Hippocampal formation (tissue), 2 donors: ENCODE results near the gene SETD1B.

ENCODE experiments used
- DNase-seq, 2 donors: peaks; one replicate each; lab custom pipeline; 2025; lab: John Stamatoyannopoulos, UW

SETD1B gene

DNA sequence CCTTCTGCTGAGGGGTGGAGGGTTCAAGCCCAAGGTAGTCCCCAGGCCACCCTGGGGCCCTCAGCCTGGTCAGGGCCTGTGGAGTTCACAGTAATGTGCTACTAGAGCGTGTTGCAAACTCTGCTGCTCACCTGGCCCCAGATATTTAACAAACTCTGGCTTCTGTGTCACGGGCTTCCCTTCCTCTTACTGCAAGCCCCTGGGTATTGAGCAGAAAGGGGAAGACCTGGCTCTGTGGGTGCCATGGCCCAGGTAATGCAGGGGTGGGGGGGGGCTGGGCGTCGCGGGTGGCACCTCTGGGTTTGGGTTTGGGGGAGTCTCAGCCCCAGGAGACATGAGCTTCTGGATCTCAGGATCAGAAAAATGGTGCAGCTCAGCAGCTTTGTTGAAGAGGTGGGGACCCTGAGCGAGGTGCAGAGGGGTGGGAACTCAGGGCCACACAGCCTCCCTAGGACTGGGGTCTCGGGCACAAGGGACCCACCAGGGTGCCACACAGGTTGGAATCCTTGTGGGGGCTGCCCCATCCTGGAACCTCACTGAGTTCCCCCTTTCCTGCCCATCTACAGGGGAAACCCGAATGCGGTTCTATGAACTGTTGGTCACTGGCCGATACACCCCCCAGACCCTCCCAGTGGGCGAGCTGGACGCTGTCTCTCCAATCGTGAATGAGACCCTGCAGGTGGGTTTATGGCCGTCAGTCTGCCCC lies 4.0 kb downstream of the SETD1B start:
- no peak for DNase-seq

DNA sequence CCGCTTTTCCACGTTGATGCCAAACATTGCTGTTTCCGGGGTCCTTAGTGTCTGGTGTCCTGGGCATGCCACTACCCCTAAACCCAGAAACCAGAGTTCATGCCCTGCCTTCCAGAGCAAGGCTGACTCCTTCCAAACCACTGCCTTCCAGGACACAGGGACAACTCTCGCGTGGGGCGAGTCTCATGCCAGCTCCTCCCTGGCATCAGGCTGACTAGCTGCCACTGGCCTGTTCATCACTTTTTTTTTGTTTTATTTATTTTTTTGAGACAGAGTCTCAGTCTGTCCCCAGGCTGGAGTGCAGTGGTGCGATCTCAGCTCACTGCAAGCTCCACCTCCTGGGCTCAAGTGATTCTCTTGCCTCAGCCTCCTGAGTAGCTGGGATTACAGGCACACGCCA lies 4.8 kb downstream of the SETD1B start:
- DNase-seq, result no peak

DNA sequence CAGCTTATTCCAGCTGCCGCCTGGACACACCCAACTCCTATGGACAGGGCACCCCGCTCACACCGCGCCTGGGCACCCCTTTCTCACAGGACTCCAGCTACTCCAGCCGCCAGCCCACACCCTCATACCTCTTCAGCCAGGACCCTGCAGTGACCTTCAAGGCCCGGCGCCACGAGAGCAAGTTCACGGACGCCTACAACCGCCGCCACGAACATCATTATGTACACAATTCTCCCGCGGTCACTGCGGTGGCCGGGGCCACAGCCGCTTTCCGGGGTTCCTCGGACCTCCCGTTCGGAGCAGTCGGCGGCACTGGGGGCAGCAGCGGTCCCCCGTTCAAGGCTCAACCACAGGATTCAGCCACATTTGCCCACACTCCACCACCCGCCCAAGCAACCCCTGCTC lies 5.9 kb downstream of the SETD1B start:
- no peak for DNase-seq

DNA sequence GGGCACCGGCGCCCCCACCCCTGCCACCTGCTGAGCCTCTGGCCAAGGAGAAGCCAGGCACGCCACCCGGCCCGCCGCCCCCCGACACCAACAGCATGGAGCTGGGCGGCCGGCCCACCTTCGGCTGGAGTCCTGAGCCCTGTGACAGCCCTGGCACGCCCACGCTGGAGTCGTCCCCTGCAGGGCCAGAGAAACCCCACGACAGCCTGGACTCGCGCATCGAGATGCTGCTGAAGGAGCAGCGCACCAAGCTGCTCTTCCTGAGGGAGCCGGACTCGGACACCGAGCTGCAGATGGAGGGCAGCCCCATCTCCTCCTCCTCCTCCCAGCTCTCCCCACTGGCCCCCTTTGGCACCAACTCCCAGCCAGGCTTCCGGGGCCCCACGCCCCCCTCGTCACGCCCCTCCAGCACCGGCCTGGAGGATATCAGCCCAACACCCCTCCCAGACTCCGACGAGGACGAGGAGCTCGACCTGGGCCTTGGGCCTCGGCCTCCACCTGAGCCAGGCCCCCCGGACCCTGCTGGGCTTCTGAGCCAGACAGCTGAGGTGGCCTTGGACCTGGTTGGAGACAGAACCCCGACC lies 6.5 kb downstream of the SETD1B start:
- no peak for DNase-seq

DNA sequence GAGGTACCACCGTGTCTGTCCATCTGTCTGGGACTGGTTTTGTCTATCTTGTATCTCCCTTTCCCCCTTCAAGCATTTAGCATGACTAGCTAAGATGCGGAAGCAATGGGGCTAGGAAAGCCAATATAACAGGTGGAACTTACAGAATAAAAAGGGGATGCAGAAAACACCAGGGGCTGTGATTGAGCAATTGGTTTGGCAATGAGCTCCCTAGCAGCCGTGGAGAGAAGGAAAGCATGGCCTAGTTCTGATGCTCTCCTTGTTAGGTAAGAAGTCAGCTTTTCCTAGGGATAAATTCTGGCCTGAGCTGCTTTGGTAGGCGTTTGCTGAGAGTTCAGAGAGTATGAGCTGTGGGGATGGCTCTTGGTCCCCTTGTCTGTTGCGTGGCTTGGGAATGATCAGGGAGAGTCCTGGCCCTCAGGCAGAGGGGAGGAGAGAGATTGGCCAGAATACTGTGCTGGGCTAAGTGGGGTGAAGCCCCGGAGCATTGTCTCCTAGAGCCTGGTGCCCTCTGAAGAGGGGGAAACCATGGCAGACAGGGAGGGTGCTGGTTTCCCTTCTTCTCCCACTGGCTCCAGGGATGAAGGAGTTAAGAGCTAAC lies 7.1 kb downstream of the SETD1B start:
- no peak for DNase-seq

DNA sequence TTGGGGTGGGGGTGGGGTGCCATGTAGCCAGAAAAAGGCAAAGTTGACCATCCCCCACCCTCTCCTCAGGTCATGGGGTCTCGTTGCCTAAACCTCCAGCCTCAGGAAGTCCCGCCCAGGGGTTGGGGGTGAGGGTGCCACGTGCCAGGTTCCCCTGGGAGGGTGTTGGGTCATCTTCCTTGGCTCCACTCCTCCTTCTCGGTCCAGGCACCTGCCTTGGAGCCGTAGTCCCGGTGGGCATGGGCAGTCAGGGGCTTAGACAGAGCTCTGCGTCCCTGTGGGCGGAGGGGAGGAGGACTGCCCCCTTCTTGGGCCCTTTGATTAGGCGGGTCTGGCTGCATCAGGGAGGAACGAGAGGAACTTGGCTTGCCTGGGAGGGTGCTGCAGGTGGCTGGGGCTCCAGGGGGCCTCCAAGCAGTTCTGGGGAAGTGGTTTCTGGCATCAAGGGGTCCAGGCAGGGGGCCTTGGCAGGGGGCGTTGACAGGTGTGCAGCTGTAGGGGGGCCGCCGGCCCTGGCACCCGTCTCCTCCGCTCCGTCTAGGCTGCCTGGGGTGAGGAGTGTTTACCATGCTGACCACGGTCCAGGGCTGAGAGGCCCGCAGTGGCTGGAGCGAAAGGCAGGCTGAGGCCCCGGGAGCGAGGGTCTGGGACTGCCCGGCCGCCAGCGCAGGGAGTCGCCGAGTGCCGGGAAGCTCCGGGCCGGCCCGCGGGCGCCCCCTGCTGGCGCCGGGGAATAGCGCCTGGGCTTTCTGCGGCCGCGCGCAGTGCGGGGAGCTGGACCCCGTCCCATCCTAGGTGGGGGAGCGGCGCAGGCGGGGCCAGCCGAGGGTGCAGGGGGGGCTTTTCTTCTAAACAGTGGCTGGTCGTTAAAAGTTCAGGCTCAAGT lies 7.9 kb downstream of the SETD1B start:
- DNase-seq, result peak in 1 of 2 donors; percentile 39

DNA sequence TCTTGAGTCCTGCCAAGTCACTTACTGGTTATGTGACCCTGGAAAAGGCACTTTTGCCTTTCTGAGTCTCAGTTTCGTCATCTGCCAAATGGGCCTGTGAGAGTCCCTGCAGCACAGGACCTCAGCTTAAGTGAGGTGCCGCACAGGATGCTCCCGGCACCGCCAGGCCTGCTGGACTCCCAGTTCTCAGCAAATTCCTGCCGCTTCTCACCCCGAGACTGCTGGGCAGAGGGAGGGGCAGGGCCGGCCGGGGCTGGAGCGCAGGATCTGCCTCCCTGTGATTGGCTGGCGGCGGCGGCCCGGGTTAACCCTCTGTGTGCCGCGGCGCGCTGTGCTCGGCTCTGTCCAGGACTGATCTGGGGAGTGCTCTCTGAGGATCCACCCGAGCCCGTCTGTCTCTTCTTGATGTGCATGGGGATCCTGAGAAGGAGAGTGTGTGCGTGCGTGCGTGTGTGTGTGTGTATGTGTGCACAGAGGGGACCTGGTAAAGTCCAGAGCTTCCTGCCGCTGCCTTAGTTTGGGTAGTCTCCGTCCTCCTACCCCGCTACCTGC lies 8.6 kb downstream of the SETD1B start:
- DNase-seq, result peak in 1 of 2 donors; percentile 34

DNA sequence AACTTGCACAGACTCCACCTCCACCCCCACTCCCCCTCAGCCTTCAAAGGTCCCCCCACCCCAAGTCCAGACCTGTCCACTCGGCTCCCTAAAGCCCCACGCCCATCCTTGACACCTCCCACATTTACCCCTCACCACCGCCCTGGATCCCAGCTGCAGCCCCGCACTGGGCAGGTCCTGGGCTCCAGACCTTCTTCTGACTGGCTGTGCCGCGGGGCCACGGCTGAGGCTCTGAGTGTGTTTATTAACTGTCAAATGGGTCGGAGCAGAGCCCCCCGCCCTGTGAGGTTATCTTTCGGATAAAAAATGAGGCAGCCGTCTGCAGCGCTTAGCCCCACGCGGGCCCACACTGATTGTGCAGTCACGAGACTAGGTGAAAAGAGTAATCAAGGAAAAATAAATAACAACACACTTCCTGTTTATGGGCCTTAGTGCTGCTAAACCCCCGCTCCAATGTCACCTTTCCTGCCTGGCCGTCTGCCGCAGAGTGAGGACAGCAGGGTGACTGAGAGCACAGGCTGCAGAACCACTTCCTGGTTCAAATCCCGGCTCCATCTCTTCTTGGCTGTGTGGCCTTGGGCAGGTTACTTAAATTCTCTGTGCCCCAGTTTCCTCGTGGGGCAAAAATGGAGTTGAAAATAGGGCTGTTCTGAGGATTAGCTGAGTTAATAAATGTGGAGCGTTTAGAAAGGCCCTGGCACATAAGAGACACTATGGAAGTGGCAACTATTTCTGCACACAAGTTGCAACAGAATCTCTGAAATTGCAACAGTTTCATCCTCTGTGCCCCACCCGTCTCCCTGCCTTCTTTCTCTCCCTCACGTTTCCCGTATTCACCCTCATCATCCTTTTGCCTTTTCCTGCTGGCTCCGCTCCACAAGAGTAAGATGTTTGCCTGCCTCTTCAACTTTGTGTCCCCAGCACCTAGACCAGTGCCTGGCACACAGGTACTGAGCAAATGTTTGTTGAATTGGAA lies 9.4 kb downstream of the SETD1B start:
- DNase-seq, result no peak

DNA sequence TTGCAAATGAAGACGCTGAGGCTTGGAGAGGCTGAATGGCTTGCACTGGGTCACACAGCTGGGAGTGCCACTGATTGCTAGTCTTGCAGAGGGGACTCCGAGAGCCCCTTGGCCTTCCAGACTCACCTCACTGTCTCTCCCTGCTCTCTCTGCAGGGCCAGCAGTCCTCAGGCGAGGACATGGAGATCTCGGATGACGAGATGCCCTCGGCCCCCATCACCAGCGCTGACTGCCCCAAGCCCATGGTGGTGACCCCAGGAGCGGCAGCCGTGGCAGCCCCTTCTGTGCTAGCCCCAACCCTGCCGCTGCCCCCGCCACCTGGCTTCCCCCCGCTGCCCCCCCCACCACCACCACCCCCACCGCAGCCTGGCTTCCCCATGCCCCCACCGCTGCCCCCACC lies 10.1 kb downstream of the SETD1B start:
- DNase-seq, result no peak

DNA sequence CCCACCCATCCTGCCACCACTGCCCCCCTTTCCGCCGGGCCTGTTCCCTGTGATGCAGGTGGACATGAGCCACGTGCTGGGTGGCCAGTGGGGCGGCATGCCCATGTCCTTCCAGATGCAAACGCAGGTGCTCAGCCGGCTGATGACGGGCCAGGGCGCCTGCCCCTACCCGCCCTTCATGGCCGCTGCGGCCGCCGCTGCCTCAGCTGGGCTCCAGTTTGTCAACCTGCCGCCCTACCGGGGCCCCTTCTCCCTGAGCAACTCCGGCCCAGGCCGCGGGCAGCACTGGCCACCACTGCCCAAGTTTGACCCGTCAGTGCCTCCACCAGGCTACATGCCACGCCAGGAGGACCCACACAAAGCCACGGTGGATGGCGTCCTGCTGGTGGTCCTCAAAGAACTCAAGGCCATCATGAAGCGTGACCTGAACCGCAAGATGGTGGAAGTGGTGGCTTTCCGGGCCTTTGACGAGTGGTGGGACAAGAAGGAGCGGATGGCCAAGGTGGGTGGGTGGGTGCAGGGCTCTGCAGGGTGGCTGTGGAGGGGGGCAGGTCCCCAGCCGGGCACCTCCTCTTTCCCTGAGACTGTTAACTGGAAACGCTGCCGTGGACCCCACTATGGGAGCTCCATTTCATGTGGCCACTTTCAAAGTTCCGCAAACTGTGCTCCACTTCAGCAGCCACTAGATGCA lies 10.8 kb downstream of the SETD1B start:
- DNase-seq, result no peak

DNA sequence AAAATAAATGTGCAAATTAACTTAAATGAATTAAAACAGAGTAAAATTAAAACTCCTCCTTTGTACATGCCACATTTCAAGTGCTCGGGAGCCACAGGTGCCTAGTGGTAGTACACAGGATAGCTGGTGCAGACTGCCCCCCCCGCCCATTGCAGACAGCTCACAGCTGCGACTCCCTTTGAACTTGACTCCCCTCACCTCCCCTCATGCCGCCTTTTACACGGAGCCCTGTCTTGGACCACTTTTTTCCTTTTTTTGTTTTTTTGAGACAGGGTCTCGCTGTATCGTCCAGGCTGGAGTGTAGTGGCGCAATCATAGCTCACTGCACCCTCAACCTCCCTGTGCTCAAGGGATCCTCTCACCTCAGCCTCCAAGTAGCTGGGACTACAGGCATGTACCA lies 11.5 kb downstream of the SETD1B start:
- no peak for DNase-seq

DNA sequence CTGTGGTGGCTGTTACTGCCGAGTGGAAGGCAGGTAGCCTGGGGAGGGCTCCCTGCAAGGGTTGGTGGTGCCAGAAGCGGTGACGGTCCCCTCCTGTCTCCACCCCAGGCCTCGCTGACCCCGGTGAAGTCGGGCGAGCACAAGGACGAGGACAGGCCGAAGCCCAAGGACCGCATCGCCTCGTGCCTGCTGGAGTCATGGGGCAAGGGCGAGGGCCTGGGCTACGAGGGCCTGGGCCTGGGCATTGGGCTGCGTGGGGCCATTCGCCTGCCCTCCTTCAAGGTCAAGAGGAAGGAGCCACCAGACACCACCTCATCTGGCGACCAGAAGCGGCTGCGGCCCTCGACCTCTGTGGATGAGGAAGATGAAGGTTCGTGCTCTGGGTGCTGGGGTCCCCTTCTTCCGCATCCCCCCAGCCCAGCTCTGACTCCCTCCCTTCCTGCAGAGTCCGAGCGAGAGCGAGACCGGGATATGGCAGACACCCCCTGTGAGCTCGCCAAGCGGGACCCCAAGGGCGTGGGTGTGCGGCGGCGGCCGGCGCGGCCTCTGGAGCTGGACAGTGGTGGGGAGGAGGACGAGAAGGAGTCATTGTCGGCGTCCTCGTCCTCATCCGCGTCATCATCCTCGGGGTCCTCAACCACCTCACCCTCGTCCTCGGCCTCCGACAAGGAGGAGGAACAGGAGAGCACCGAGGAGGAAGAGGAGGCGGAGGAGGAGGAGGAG lies 13.3 kb downstream of the SETD1B start:
- DNase-seq, result no peak

DNA sequence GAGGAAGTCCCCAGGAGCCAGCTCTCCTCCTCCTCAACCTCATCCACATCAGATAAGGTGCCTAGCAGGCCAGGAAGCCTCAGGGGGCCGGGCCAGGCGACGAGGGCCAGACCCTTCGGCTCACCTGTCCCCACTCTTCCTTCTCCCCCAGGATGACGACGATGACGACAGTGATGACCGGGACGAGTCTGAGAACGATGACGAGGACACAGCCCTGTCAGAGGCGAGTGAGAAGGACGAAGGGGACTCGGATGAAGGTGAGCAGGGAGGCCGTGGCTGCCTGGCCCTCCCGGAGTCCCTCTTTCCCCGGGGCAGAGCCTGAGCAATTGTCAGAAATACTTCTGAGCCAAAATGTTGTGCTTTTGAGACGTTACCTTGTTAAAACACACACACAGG lies 13.8 kb downstream of the SETD1B start:
- DNase-seq, result no peak

DNA sequence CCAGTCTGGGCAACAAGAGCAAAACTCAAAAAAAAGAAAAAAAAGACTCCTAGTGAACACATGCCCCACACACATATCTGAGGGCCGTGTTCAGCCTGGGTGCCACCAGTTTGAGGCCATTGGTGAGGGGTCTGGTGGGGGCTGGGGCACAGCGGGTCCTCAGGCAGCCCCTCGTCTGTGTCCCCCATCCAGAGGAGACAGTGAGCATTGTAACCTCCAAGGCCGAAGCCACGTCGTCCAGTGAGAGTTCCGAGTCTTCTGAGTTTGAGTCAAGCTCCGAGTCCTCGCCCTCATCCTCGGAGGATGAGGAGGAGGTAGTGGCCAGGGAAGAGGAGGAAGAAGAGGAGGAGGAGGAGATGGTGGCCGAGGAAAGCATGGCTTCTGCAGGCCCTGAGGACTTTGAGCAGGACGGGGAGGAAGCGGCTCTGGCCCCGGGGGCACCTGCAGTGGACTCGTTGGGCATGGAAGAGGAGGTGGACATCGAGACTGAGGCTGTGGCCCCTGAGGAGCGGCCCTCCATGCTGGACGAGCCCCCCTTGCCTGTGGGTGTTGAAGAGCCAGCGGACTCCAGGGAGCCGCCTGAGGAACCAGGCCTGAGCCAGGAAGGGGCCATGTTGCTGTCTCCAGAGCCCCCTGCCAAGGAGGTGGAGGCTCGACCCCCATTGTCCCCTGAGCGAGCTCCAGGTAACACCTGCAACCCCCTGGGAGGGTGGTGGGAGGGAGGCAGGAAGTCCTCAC lies 15.6 kb downstream of the SETD1B start:
- no peak for DNase-seq

DNA sequence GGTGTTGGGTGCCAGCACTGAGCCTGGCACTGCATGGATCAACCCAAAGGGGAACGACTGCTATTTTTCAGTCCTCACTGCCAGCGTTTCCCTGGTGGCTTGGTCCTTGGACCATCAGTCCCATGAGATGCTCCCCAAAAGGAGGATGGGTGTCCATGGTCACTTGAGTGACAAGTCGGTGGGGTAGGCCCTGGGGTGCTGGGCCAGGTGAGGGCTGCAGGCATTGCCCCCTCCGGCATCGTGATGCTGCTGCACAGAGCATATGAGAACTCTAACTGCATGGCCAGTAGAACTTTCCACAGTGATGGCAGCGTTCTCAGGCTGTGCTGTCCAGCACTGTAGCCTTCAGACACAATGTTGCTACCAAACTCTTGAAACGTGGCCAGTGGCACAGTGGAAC lies 16.2 kb downstream of the SETD1B start:
- no peak for DNase-seq

DNA sequence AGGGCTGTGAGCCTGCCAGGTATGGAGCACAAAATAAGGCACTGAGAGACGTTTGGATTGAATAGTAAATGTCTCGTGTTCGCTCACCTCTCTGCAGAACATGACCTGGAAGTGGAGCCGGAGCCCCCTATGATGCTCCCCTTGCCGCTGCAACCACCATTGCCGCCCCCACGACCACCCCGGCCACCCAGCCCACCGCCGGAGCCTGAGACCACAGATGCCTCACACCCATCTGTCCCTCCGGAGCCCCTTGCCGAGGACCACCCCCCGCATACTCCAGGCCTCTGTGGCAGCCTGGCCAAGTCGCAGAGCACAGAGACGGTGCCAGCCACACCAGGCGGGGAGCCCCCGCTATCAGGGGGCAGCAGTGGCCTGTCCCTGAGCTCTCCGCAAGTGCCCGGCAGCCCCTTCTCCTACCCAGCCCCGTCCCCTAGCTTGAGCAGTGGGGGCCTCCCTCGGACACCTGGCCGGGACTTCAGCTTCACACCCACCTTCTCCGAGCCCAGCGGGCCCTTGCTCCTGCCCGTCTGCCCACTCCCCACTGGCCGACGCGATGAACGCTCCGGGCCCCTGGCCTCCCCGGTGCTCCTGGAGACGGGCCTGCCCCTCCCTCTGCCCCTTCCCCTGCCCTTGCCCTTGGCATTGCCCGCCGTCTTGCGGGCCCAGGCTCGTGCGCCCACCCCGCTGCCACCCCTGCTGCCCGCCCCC lies 18.7 kb downstream of the SETD1B start:
- DNase-seq, result no peak

DNA sequence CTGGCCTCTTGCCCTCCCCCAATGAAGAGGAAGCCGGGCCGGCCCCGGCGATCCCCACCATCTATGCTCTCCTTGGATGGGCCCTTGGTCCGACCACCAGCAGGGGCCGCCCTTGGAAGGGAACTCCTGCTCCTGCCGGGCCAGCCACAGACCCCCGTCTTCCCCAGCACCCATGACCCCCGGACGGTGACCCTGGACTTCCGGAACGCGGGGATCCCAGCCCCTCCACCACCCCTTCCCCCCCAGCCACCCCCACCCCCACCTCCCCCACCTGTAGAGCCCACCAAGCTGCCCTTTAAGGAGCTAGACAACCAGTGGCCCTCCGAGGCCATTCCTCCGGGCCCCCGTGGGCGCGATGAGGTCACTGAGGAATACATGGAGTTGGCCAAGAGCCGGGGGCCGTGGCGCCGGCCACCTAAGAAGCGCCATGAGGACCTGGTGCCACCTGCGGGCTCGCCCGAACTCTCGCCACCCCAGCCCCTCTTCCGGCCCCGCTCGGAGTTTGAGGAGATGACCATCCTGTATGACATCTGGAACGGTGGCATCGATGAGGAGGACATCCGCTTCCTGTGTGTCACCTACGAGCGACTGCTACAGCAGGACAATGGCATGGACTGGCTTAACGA lies 19.4 kb downstream of the SETD1B start:
- no peak for DNase-seq

DNA sequence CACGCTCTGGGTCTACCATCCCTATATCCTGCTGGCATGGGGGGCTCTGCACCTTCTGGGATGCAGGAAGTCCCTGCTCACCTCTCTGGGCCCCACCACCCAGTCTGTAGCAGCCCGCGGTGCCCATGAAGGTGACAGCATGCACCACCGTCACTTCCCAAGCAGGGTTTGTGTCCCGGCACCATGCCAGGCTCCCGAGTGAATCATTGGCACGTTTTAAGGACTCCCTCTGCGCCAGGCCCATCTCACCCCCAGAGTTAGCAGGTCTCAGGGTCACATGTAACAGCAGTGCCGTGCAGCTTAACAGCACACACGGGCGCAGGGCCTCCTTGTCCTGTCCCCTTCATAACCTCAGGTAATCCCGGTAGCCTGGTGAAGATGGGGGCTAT lies 19.9 kb downstream of the SETD1B start:
- DNase-seq, result no peak
